Activated CD4-positive, alpha-beta T cell treated with anti-CD3 and anti-CD28 coated beads, Interleukin-2, amount 10 ng/mL, durations not matched to agents 7 days and 5 days (primary cell): ENCODE results near the gene EPS8. TPM values are rescaled to one million over a fixed set of nuclear protein-coding genes. Genes with fewer than 3 reads are reported as not detected.

Experiments
- CTCF ChIA-PET: fragments of 350-600 bp; sonication (Branson Sonifier 250); formaldehyde crosslinking; loops from one replicate; lab custom pipeline; 2021; ENCODE audit warnings: antibody characterized with exemption; lab: Charles Lee
- POLR2A ChIA-PET: fragments of 350-600 bp; sonication (Branson Sonifier 250); formaldehyde crosslinking; loops from one replicate; lab custom pipeline; 2021; ENCODE audit warnings: antibody characterized with exemption; lab: Charles Lee
- DNase-seq: peaks from one replicate; pipeline ENCODE4 v3.0.0-alpha.2; 2020
- H3K27ac Mint-ChIP-seq: one replicate; pipeline ENCODE4 v1.8.0; 2021; ENCODE audit warnings: mild to moderate bottlenecking, moderate library complexity, mixed read lengths
- H3K27me3 Mint-ChIP-seq: one replicate; pipeline ENCODE4 v1.8.0; 2021; ENCODE audit warnings: mixed read lengths
- H3K36me3 Mint-ChIP-seq: one replicate; pipeline ENCODE4 v1.8.0; 2021; ENCODE audit warnings: low read depth, mixed read lengths
- H3K4me1 Mint-ChIP-seq: one replicate; pipeline ENCODE4 v1.8.0; 2021; ENCODE audit warnings: mixed read lengths
- H3K4me3 Mint-ChIP-seq: one replicate; pipeline ENCODE4 v1.8.0; 2021; ENCODE audit warnings: mild to moderate bottlenecking, moderate library complexity, mixed read lengths
- H3K9me3 Mint-ChIP-seq: one replicate; pipeline ENCODE4 v1.8.0; 2021; ENCODE audit warnings: mixed read lengths
- total RNA-seq, 2 experiments: library from RNA; stranded (reverse); gene quantifications; one replicate each; pipeline ENCODE4 v1.2.3, GENCODE V29; 2021

EPS8 gene
- total RNA-seq: 1 to 10 TPM; 2.3 to 2.4 TPM

- no peaks in the 10 kb centered on the region for H3K9me3 Mint-ChIP-seq
- peak; percentile 87 for DNase-seq
- H3K27me3 Mint-ChIP-seq: peaks cover 69% of the 10 kb centered on the region
- peak within 1 kb of the TSS; percentile 88 for H3K27ac Mint-ChIP-seq
- peak within 1 kb of the TSS; percentile 81 for H3K4me3 Mint-ChIP-seq
- ChIA-PET CTCF (interaction anchor here (1.2 to 2.1 kb wide), 4 partner anchors 9 to 199 kb away, joined by 3 to 8 read pairs (median 4); no protein-coding TSS in a partner anchor), POLR2A (no interaction called here)
- no peaks in the 10 kb centered on the region for H3K36me3 Mint-ChIP-seq
- H3K4me1 Mint-ChIP-seq: peaks cover 17% of the 10 kb centered on the region
Observed at GRCh38 chr12:15789220-15790171, at the start of gene EPS8. TSS of gene EPS8 (minus strand) at chr12:15789388. CDS start at chr12:15682951, 106,437 bp downstream.

DNA sequence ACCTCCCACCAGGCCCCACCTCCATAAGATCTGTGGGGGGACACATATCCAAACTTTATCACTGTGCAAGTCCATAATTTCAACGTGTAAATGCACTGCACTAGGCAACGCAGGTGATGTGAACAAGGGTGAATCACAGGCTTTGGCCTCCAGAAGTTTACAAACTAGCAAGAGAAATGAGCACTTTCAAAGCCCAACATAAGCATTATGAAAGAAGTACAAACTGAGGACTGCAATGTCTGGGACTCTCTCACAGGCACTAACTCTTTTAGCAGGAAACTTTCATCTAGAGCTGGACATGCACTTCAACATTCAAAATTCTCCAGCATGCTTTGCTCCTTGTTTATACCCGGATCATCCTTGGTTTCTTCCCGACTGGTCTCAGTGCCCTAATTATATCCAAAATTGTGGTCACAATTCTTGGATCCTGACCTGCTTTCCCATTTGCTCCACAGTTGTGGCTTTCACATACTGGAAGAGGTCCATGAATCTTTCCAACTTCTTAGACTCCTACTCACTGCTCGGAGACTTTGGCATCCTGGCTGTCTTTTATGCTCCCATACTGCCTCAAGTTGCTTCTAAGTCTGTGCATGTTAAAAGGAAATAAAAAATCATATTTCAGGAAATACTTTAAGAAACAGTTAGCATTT, 48.1 kb upstream of the EPS8 start:
- no peak overlapping the region for H3K27ac Mint-ChIP-seq
- H3K4me1 Mint-ChIP-seq: no peaks in the 10 kb centered on the region
- peaks cover 13% of the 10 kb centered on the region for H3K27me3 Mint-ChIP-seq
- no peak for DNase-seq
- POLR2A ChIA-PET: no interaction called here
- CTCF ChIA-PET: no interaction called here
- no peaks in the 10 kb centered on the region for H3K36me3 Mint-ChIP-seq
- H3K9me3 Mint-ChIP-seq: no peaks in the 10 kb centered on the region
- no peak overlapping the region for H3K4me3 Mint-ChIP-seq

GRCh38 chr12:15834575-15834974, 45.4 kb upstream of the EPS8 start:
- Mint-ChIP-seq H3K4me3 (no peak overlapping the region), H3K4me1 (no peaks in the 10 kb centered on the region), H3K27me3 (peaks cover 9% of the 10 kb centered on the region), H3K27ac (no peak overlapping the region), H3K9me3 (no peaks in the 10 kb centered on the region), H3K36me3 (no peaks in the 10 kb centered on the region)
- DNase-seq: no peak
- ChIA-PET CTCF (no interaction called here), POLR2A (no interaction called here)

DNA sequence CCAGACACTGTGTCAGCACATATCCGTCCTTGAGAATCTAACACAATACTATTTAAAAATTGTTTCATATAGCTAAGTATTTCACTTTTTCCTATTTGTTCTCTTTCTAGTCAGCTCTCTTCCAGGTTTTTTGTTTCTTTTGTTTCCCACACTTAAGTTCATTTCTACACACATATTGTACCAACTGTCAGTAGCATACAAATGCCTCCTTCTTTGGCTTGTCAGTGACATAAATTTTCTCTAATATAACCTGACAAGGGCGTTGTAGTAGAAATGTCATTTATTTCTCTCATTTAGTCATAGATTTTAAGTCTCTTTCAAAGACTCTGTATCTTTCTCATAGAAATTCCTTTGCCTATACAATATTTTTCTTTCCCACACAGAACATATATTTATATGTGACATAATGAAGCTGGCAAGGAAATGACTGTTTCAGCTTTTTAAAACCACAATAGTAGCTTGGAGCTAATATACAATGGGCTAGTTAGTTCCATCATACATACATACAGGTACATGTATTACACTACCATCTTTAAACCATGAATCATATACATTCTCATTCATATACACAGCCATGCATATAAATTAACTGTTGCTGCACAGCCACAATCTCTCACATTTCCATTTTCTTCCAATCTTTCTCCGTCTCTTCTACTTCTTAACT, 42.3 kb upstream of the EPS8 start:
- POLR2A ChIA-PET: no interaction called here
- CTCF ChIA-PET: no interaction called here
- Mint-ChIP-seq H3K9me3 (no peaks in the 10 kb centered on the region), H3K36me3 (no peaks in the 10 kb centered on the region), H3K4me3 (no peak overlapping the region), H3K27me3 (peaks cover 2% of the 10 kb centered on the region), H3K27ac (no peak overlapping the region), H3K4me1 (no peaks in the 10 kb centered on the region)
- DNase-seq: no peak

- Mint-ChIP-seq H3K9me3 (no peaks in the 10 kb centered on the region), H3K4me1 (no peaks in the 10 kb centered on the region), H3K4me3 (no peak overlapping the region), H3K27me3 (peaks cover 2% of the 10 kb centered on the region), H3K27ac (no peak overlapping the region), H3K36me3 (no peaks in the 10 kb centered on the region)
- POLR2A ChIA-PET: no interaction called here
- DNase-seq: no peak
- CTCF ChIA-PET: no interaction called here
Observed at GRCh38 chr12:15830538-15830937, 41.4 kb upstream of the EPS8 start.

GRCh38 chr12:15829949-15830348, 40.8 kb upstream of the EPS8 start:
- ChIA-PET CTCF (no interaction called here), POLR2A (no interaction called here)
- H3K4me1 Mint-ChIP-seq: no peaks in the 10 kb centered on the region
- H3K4me3 Mint-ChIP-seq: no peak overlapping the region
- H3K27ac Mint-ChIP-seq: no peak overlapping the region
- H3K36me3 Mint-ChIP-seq: no peaks in the 10 kb centered on the region
- H3K9me3 Mint-ChIP-seq: no peaks in the 10 kb centered on the region
- H3K27me3 Mint-ChIP-seq: peaks cover 3% of the 10 kb centered on the region
- no peak for DNase-seq

DNA sequence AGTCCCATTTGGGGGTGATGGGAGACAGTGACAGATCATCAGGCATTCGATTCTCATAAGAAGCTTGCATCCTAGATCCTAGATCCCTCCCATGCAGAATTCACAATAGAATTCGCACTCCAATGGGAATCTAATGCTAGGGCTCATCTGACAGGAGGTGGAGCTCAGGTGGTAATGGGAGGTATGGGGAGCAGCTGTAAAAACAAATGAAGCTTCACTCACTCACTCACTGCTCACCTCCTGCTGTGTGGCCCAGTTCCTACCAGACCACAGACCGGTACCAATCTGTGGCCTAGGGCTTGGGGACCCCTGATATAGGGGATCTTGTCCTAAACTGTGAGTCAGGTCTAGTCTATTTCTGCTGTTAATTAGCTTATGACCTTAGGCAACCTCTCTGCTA, 40.1 kb upstream of the EPS8 start:
- H3K27ac Mint-ChIP-seq: no peak overlapping the region
- ChIA-PET POLR2A (no interaction called here), CTCF (no interaction called here)
- H3K4me3 Mint-ChIP-seq: no peak overlapping the region
- H3K36me3 Mint-ChIP-seq: no peaks in the 10 kb centered on the region
- no peak for DNase-seq
- H3K27me3 Mint-ChIP-seq: peaks cover 3% of the 10 kb centered on the region
- no peaks in the 10 kb centered on the region for H3K4me1 Mint-ChIP-seq
- no peaks in the 10 kb centered on the region for H3K9me3 Mint-ChIP-seq

- Mint-ChIP-seq H3K4me3 (no peak overlapping the region), H3K9me3 (no peaks in the 10 kb centered on the region), H3K27me3 (peaks cover 2% of the 10 kb centered on the region), H3K4me1 (peaks cover 4% of the 10 kb centered on the region), H3K36me3 (no peaks in the 10 kb centered on the region), H3K27ac (no peak overlapping the region)
- ChIA-PET CTCF (interaction anchor here (1.0 kb wide), 1 partner anchor 22 kb away, joined by 4 read pairs; no protein-coding TSS in a partner anchor), POLR2A (no interaction called here)
- no peak for DNase-seq
Observed at GRCh38 chr12:15827136-15827535, 37.9 kb upstream of the EPS8 start.

DNA sequence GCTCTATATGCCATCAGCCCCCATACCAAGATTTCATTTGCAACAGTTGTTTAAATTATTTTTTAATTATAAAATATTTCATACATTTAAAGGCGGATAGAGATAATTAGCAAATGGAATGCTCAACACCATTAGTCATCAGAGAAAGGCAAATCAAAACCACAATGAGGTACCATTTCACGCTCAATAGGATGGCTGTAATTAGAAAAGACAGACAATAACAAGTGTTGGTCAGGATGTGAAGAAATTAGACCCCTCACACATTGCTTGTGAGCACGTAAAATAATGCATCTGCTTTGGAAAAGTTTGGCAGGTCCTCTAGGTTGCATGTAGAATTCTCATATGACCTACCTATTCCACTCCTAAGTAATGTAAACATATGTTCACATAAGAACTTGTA, 35.3 kb upstream of the EPS8 start:
- ChIA-PET CTCF (no interaction called here), POLR2A (no interaction called here)
- Mint-ChIP-seq H3K27ac (no peak overlapping the region), H3K4me3 (no peak overlapping the region), H3K4me1 (peaks cover 4% of the 10 kb centered on the region), H3K9me3 (no peaks in the 10 kb centered on the region), H3K36me3 (no peaks in the 10 kb centered on the region), H3K27me3 (peaks cover 5% of the 10 kb centered on the region)
- DNase-seq: no peak

DNA sequence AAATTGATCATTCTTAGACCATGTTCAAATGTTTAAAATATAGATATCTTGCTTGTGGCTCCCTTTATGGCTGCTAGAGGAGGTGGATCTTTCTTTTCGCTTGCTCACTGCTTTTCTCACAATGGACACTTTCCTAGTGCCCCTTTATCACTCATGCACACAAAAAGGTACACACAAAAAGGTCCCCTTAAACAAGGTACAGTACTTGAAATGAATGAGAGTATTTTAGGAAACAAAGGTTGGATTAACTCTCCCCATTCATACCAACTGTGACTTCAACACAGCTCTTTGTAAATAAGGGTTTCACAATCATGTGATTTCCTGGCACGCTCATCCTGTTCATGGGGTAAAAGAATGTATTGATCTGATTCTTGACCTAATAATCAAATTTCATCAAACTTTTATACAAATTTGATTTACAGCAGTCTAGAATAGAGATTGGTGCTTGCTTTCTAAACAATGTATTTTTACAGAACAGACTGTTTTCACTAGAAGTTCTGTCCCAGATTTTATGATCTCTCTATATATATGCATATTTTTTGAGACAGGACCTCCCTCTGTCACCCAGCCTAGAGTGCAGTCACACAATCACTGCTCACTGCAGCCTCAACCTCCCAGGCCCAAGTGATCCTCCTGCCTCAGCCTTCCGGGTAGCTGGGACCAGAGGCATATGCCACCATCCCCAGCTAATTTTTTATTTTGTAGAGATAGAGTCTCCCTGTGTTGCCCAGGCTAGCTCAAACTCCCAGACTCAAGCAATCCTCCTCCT, 34.4 kb upstream of the EPS8 start:
- no peak overlapping the region for H3K27ac Mint-ChIP-seq
- H3K9me3 Mint-ChIP-seq: no peaks in the 10 kb centered on the region
- H3K4me1 Mint-ChIP-seq: peaks cover 4% of the 10 kb centered on the region
- DNase-seq: no peak
- H3K27me3 Mint-ChIP-seq: peaks cover 6% of the 10 kb centered on the region
- ChIA-PET CTCF (no interaction called here), POLR2A (no interaction called here)
- H3K36me3 Mint-ChIP-seq: no peaks in the 10 kb centered on the region
- no peak overlapping the region for H3K4me3 Mint-ChIP-seq

- Mint-ChIP-seq H3K9me3 (no peaks in the 10 kb centered on the region), H3K4me1 (peaks cover 4% of the 10 kb centered on the region), H3K36me3 (no peaks in the 10 kb centered on the region), H3K27me3 (peaks cover 6% of the 10 kb centered on the region), H3K27ac (no peak overlapping the region), H3K4me3 (no peak overlapping the region)
- no peak for DNase-seq
- POLR2A ChIA-PET: no interaction called here
- CTCF ChIA-PET: no interaction called here
Observed at GRCh38 chr12:15819644-15820437, 30.7 kb upstream of the EPS8 start.

DNA sequence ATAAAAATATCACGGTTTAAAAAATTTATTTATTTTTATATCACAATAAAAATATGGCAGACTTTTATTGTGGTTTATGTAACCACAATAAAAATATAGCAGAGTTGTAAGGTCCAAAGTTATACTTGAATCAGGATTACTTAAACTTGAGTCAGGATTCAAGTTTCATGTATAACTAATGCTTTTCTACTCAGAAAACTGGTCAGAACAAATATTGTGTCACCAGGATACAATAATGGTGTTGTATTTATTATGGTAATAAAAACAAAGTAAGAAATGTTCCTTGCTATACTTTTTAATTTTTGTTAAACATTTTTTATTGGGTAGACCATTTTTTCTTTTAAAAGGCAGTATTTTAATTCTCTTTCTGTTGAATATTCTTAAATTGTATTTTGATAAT, 29.2 kb upstream of the EPS8 start:
- Mint-ChIP-seq H3K27me3 (peaks cover 6% of the 10 kb centered on the region), H3K9me3 (no peaks in the 10 kb centered on the region), H3K4me1 (peaks cover 2% of the 10 kb centered on the region), H3K27ac (no peak overlapping the region), H3K36me3 (no peaks in the 10 kb centered on the region), H3K4me3 (no peak overlapping the region)
- ChIA-PET POLR2A (no interaction called here), CTCF (no interaction called here)
- DNase-seq: no peak
